Prostate gland (tissue), 2 donors: Measurements from ENCODE around the gene WDFY3.

Experiments used
- CTCF ChIP-seq, 4 experiments: fragments of 200-600 bp in 2 of 4; fragments of 450-650 bp in 2 of 4; sonication (generic) in 2 of 4; IDR thresholded peaks; 1 replicate in 3 of 4; 2 replicates in 1 of 4; pipeline ENCODE4 v1.5.1; 2016 to 2019; ENCODE audit warnings: antibody characterized with exemption in 4 of 4, mild to moderate bottlenecking in 2 of 4, moderate library complexity in 2 of 4
- POLR2AphosphoS5 ChIP-seq: sonication (generic); formaldehyde crosslinking; IDR thresholded peaks from one replicate; pipeline ENCODE4 v1.6.1; 2017; ENCODE audit warnings: antibody characterized with exemption

- no peak for TF ChIP-seq POLR2AphosphoS5
- TF ChIP-seq CTCF (IDR thresholded peaks at IDR 0.05) = no peak
Measured at GRCh38 chr4:84697615-84698201, 268.8 kb downstream of the WDFY3 start.
